IMR-90 (cell line): ENCODE results near the gene HMX1. TPM values are rescaled to one million over a fixed set of nuclear protein-coding genes. Genes with fewer than 3 reads are reported as not detected.

ENCODE experiments used
- ATAC-seq: fragments of 200-7000 bp; cut with Tn5 transposase; 2 replicates; pipeline ENCODE4 v1.9.1; 2020; ENCODE audit warnings: low read depth, mild to moderate bottlenecking, moderate library complexity
- BruUV-seq: library from RNA; stranded (reverse); fragments of 400-500 nt; replicated peaks from 2 replicates; lab custom pipeline; 2021; lab: Mats Ljungman, UMichigan
- CTCF ChIA-PET: fragments of 300-600 bp; formaldehyde crosslinking; extraction: SDS; loops from one replicate; lab custom pipeline; 2021; ENCODE audit warnings: antibody characterized with exemption; lab: Yijun Ruan, JAX
- POLR2A ChIA-PET: fragments of 300-600 bp; sonication (Branson Sonifier 250); formaldehyde crosslinking; loops from one replicate; lab custom pipeline; 2022; ENCODE audit warnings: antibody characterized with exemption; ENCODE audit not compliant: unreplicated experiment; lab: Charles Lee
- DNase-seq: peaks from one replicate; pipeline ENCODE4 v3.0.0; 2013
- H2AFZ ChIP-seq: replicated peaks from 2 replicates; pipeline ENCODE3; 2013; ENCODE audit warnings: low read length, mild to moderate bottlenecking; ENCODE audit not compliant: poor library complexity
- H2AK5ac ChIP-seq: 2 replicates; pipeline ENCODE4 v1.6.1; 2013; ENCODE audit warnings: low read depth, low read length, inconsistent platforms
- H2AK9ac ChIP-seq: replicated peaks from 2 replicates; pipeline ENCODE3; 2013; ENCODE audit warnings: mild to moderate bottlenecking, low read depth, low read length, moderate library complexity; ENCODE audit not compliant: poor library complexity
- H2BK120ac ChIP-seq: 2 replicates; pipeline ENCODE4 v1.6.1; 2013; ENCODE audit warnings: low read depth, low read length, inconsistent platforms
- H2BK15ac ChIP-seq: 3 replicates; pipeline ENCODE4 v1.6.1; 2013; ENCODE audit warnings: low read depth, low read length, inconsistent platforms
- H2BK20ac ChIP-seq: 2 replicates; pipeline ENCODE4 v1.6.1; 2013; ENCODE audit warnings: low read depth, mild to moderate bottlenecking, inconsistent platforms, low read length, moderate library complexity
- H2BK5ac ChIP-seq: 2 replicates; pipeline ENCODE4 v1.6.1; 2013; ENCODE audit warnings: mild to moderate bottlenecking, low read depth, low read length, inconsistent platforms; ENCODE audit not compliant: poor library complexity, severe bottlenecking
- H3K14ac ChIP-seq: replicated peaks from 2 replicates; pipeline ENCODE4 v1.6.1; 2013; ENCODE audit warnings: low read depth, low read length, inconsistent platforms
- H3K18ac ChIP-seq: 2 replicates; pipeline ENCODE4 v1.6.1; 2013; ENCODE audit warnings: low read depth, low read length, control low read depth
- H3K23ac ChIP-seq: 2 replicates; pipeline ENCODE4 v1.6.1; 2013; ENCODE audit warnings: low read depth, low read length, inconsistent platforms
- H3K27ac ChIP-seq: 2 replicates; pipeline ENCODE4 v1.5.1; 2013; ENCODE audit warnings: mild to moderate bottlenecking, control low read depth, low read length; ENCODE audit not compliant: insufficient read depth
- H3K27me3 ChIP-seq: 2 replicates; pipeline ENCODE4 v1.6.1; 2013; ENCODE audit warnings: low read length; ENCODE audit not compliant: control insufficient read depth, insufficient read depth
- H3K36me3 ChIP-seq: 2 replicates; pipeline ENCODE4 v1.6.1; 2013; ENCODE audit warnings: low read length, mixed read lengths; ENCODE audit not compliant: control insufficient read depth, insufficient read depth
- H3K4ac ChIP-seq: 2 replicates; pipeline ENCODE4 v1.6.1; 2013; ENCODE audit warnings: low read depth, low read length, inconsistent platforms
- H3K4me1 ChIP-seq: 2 replicates; pipeline ENCODE4 v1.6.1; 2013; ENCODE audit warnings: low read length, mixed read lengths; ENCODE audit not compliant: control insufficient read depth, insufficient read depth
- H3K4me2 ChIP-seq: 2 replicates; pipeline ENCODE4 v1.6.1; 2013; ENCODE audit warnings: low read depth, mild to moderate bottlenecking, control low read depth, low read length, moderate library complexity
- H3K4me3 ChIP-seq: 2 replicates; pipeline ENCODE4 v1.5.1; 2013; ENCODE audit warnings: low read depth, mild to moderate bottlenecking, control low read depth, low read length, moderate library complexity; ENCODE audit not compliant: insufficient read depth
- H3K56ac ChIP-seq: 2 replicates; pipeline ENCODE4 v1.6.1; 2013; ENCODE audit warnings: low read length, inconsistent platforms; ENCODE audit not compliant: insufficient read depth; ENCODE audit errors: extremely low read depth
- H3K79me1 ChIP-seq, 2 experiments: 2 replicates each; pipeline ENCODE4 v1.6.1; 2013; ENCODE audit warnings: low read length in 2 of 2, inconsistent platforms in 1 of 2, low read depth in 1 of 2
- H3K9ac ChIP-seq: 2 replicates; pipeline ENCODE4 v1.6.1; 2013; ENCODE audit warnings: low read depth, low read length, control low read depth
- H3K9me1 ChIP-seq: 2 replicates; pipeline ENCODE4 v1.6.1; 2013; ENCODE audit warnings: low read length, inconsistent platforms; ENCODE audit not compliant: insufficient read depth
- H3K9me3 ChIP-seq: 2 replicates; pipeline ENCODE4 v1.6.1; 2013; ENCODE audit warnings: low read length; ENCODE audit not compliant: control insufficient read depth, insufficient read depth
- H4K20me1 ChIP-seq: 2 replicates; pipeline ENCODE4 v1.6.1; 2013; ENCODE audit warnings: low read length, inconsistent platforms; ENCODE audit not compliant: insufficient read depth
- H4K5ac ChIP-seq: 2 replicates; pipeline ENCODE4 v1.6.1; 2013; ENCODE audit warnings: mild to moderate bottlenecking, low read depth, low read length, control low read depth
- H4K8ac ChIP-seq, 2 experiments: 2 replicates each; pipeline ENCODE4 v1.6.1; 2013; ENCODE audit warnings: low read depth in 2 of 2, low read length in 2 of 2, control low read depth in 1 of 2, inconsistent platforms in 1 of 2
- H4K91ac ChIP-seq: 2 replicates; pipeline ENCODE4 v1.6.1; 2013; ENCODE audit warnings: low read depth, low read length, inconsistent platforms; ENCODE audit not compliant: insufficient read depth
- BHLHE40 ChIP-seq: fragments of 150-350 bp; IDR thresholded peaks from 2 replicates; pipeline ENCODE4 v1.6.1; 2016; ENCODE audit warnings: mild to moderate bottlenecking, low read depth, low read length
- CEBPB ChIP-seq: IDR thresholded peaks from 2 replicates; pipeline ENCODE4 v1.6.1; 2012; ENCODE audit warnings: low read depth, low read length, improper control_type of control experiment
- CHD1 ChIP-seq: IDR thresholded peaks from 2 replicates; pipeline ENCODE4 v1.6.1; 2012; ENCODE audit warnings: low read depth, low read length, improper control_type of control experiment
- CTCF ChIP-seq: conservative IDR thresholded peaks from 2 replicates; pipeline ENCODE4 v1.5.1; 2012; ENCODE audit warnings: mild to moderate bottlenecking, low read depth, low read length, improper control_type of control experiment
- ELK1 ChIP-seq: fragments of 150-350 bp; IDR thresholded peaks from 2 replicates; pipeline ENCODE4 v1.6.1; 2016; ENCODE audit warnings: low read depth, mild to moderate bottlenecking, low read length, moderate library complexity, borderline replicate concordance
- FOS ChIP-seq: fragments of 150-350 bp; IDR thresholded peaks from 2 replicates; pipeline ENCODE4 v1.6.1; 2016; ENCODE audit warnings: low read depth, low read length
- MAFK ChIP-seq: IDR thresholded peaks from 2 replicates; pipeline ENCODE4 v1.6.1; 2012; ENCODE audit warnings: low read depth, low read length, improper control_type of control experiment
- MAZ ChIP-seq: IDR thresholded peaks from 2 replicates; pipeline ENCODE4 v1.6.1; 2012; ENCODE audit warnings: low read depth, mild to moderate bottlenecking, low read length, improper control_type of control experiment, moderate library complexity, borderline replicate concordance
- MXI1 ChIP-seq: IDR thresholded peaks from 2 replicates; pipeline ENCODE4 v1.6.1; 2012; ENCODE audit warnings: low read depth, mild to moderate bottlenecking, low read length, moderate library complexity, borderline replicate concordance
- NFE2L2 ChIP-seq: fragments of 150-350 bp; IDR thresholded peaks from 2 replicates; pipeline ENCODE4 v1.6.1; 2016; ENCODE audit warnings: low read depth, mild to moderate bottlenecking, low read length
- POLR2A ChIP-seq: IDR thresholded peaks from 2 replicates; pipeline ENCODE4 v1.6.1; 2012; ENCODE audit warnings: mild to moderate bottlenecking, low read depth, low read length
- RAD21 ChIP-seq: IDR thresholded peaks from 2 replicates; pipeline ENCODE4 v1.6.1; 2012; ENCODE audit warnings: low read length, improper control_type of control experiment
- RCOR1 ChIP-seq: IDR thresholded peaks from 2 replicates; pipeline ENCODE4 v1.6.1; 2012; ENCODE audit warnings: mild to moderate bottlenecking, low read length, improper control_type of control experiment; ENCODE audit not compliant: insufficient replicate concordance
- RFX5 ChIP-seq: IDR thresholded peaks from 2 replicates; pipeline ENCODE4 v1.8.0; 2012; ENCODE audit warnings: low read depth, mild to moderate bottlenecking, low read length, moderate library complexity
- SMC3 ChIP-seq: fragments of 150-350 bp; IDR thresholded peaks from 2 replicates; pipeline ENCODE4 v1.6.1; 2016; ENCODE audit warnings: low read depth, mild to moderate bottlenecking, antibody characterized with exemption, low read length, moderate library complexity
- USF2 ChIP-seq: fragments of 150-350 bp; IDR thresholded peaks from 2 replicates; pipeline ENCODE4 v1.6.1; 2017; ENCODE audit warnings: mild to moderate bottlenecking, antibody characterized with exemption, low read length, low read depth
- WGBS, 2 experiments: methylation state at CpG; one replicate each; pipeline versions ENCODE4 v1.1.5 to v1.1.7; 2013; ENCODE audit warnings: missing lambda C conversion rate in 2 of 2; ENCODE audit not compliant: insufficient read length in 1 of 2; ENCODE audit errors: extremely low coverage in 2 of 2; 5-methylcytosine and 5-hydroxymethylcytosine counted together
- dilution Hi-C: fragments of 300-500 bp; cut with HindIII; formaldehyde crosslinking; loops from one replicate; pipeline ENCODE4 v1.14.3; 2018; ENCODE audit warnings: low sequenced_read_pairs; ENCODE audit not compliant: unreplicated experiment
- in situ Hi-C: fragments of 300-500 bp; cut with MboI; formaldehyde crosslinking; loops from 3 replicates; pipeline ENCODE4 v1.14.3; 2019; ENCODE audit warnings: low sequenced_read_pairs, inconsistent platforms, mixed read lengths
- intact Hi-C: fragments of 100-400 bp; cut with micrococcal nuclease; formaldehyde crosslinking; loops from 2 replicates; pipeline ENCODE4 v1.10.0; 2022
- polyA plus RNA-seq, 3 experiments: library from polyadenylated mRNA; depleted of rRNA; stranded (reverse); fragments of >200 nt; gene quantifications; 2 replicates each; pipeline ENCODE4 v1.2.3, GENCODE V29; 2012; ENCODE audit warnings: low replicate concordance in 1 of 3
- total RNA-seq: library from RNA; depleted of rRNA; stranded (reverse); fragments of >200 nt; gene quantifications from 2 replicates; pipeline ENCODE4 v1.2.3, GENCODE V29; 2012

The HMX1 gene
- total and polyA plus RNA-seq, 2 of the 4 experiments (the other 2 are of a cell fraction), result not detected

GRCh38 chr4:8913858-8914460 is 42.3 kb upstream of the HMX1 start:
- Histone ChIP-seq H3K18ac (no peak overlapping the region), H3K36me3 (no peaks in the 10 kb centered on the region), H2BK120ac (no peak overlapping the region), H3K9me1 (no peaks in the 10 kb centered on the region), H3K79me1 (no peaks in the 10 kb centered on the region), H3K4me2 (no peak overlapping the region), H4K91ac (no peak overlapping the region), H2BK15ac (no peak overlapping the region), H3K9me3 (no peaks in the 10 kb centered on the region), H3K4me3 (no peak overlapping the region), H3K14ac (no peak overlapping the region), H2AFZ (no peak overlapping the region), H2BK5ac (no peak overlapping the region), H3K4me1 (no peaks in the 10 kb centered on the region), H3K4ac (no peak overlapping the region), H2BK20ac (no peak overlapping the region), H3K56ac (no peak overlapping the region), H3K9ac (no peak overlapping the region), H4K5ac (no peak overlapping the region), H4K8ac (no peak overlapping the region), H4K20me1 (no peaks in the 10 kb centered on the region), H3K23ac (no peak overlapping the region), H2AK9ac (no peak overlapping the region), H3K27me3 (no peaks in the 10 kb centered on the region), H3K27ac (no peak overlapping the region), H2AK5ac (no peak overlapping the region)
- dilution Hi-C loops, result no loop called here
- BruUV-seq, result no TSS peak
- intact Hi-C loops, result no loop called here
- no peak for ATAC-seq
- in situ Hi-C loops, result no loop called here
- DNase-seq, result no peak
- WGBS, 2 experiments, result 72% methylated on average over 2 of the region's 15 CpGs; no CpG with 5 or more reads in 1 of the 2 experiments
- TF ChIP-seq BHLHE40, result no peak
- no peak for TF ChIP-seq USF2
- TF ChIP-seq SMC3, result no peak
- no peak for TF ChIP-seq POLR2A
- TF ChIP-seq MAFK, result no peak
- TF ChIP-seq RCOR1, result no peak
- TF ChIP-seq CHD1, result no peak
- no peak for TF ChIP-seq MAZ
- TF ChIP-seq MXI1, result no peak
- no peak for TF ChIP-seq RFX5
- TF ChIP-seq NFE2L2, result no peak
- TF ChIP-seq CTCF, result no peak
- TF ChIP-seq CEBPB, result no peak
- TF ChIP-seq RAD21, result no peak
- TF ChIP-seq ELK1, result no peak
- TF ChIP-seq FOS, result no peak
- ChIA-PET POLR2A (no interaction called here), CTCF (no interaction called here)
